ENCODE results near the gene ALOX12.

DNA sequence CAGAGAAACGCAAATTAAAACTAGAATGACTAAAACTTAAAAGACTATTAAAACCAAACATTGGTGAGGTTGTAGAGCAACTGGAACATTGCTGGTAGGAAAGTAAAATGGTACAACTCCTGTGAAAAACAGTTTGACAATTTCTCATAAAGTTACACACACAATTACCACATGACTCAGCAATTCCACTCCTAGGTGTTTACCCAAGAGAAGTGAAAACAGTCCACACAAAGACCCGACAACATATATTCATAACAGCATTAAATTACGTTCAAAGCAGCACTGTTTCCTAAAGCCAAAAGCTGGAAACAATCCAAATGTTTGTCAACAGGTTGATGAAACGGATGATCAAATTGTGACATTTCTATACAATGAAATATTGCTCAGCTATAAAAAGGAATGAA is 26.5 kb upstream of the ALOX12 start:
- no peak for TF ChIP-seq POLR2A (IDR thresholded peaks at IDR 0.05)
- TF ChIP-seq, protein P1, sequence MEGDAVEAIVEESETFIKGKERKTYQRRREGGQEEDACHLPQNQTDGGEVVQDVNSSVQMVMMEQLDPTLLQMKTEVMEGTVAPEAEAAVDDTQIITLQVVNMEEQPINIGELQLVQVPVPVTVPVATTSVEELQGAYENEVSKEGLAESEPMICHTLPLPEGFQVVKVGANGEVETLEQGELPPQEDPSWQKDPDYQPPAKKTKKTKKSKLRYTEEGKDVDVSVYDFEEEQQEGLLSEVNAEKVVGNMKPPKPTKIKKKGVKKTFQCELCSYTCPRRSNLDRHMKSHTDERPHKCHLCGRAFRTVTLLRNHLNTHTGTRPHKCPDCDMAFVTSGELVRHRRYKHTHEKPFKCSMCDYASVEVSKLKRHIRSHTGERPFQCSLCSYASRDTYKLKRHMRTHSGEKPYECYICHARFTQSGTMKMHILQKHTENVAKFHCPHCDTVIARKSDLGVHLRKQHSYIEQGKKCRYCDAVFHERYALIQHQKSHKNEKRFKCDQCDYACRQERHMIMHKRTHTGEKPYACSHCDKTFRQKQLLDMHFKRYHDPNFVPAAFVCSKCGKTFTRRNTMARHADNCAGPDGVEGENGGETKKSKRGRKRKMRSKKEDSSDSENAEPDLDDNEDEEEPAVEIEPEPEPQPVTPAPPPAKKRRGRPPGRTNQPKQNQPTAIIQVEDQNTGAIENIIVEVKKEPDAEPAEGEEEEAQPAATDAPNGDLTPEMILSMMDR (IDR thresholded peaks at IDR 0.05), result no peak
- TF ChIP-seq EP300 (IDR thresholded peaks at IDR 0.05), result no peak

Measured in tibial nerve (tissue), 4 donors.